T-helper 9 cell (primary cell): ENCODE results near the gene KCNQ4.

Source experiments
- DNase-seq: peaks from one replicate; pipeline ENCODE4 v3.0.0-alpha.2; 2020

The KCNQ4 gene

DNA sequence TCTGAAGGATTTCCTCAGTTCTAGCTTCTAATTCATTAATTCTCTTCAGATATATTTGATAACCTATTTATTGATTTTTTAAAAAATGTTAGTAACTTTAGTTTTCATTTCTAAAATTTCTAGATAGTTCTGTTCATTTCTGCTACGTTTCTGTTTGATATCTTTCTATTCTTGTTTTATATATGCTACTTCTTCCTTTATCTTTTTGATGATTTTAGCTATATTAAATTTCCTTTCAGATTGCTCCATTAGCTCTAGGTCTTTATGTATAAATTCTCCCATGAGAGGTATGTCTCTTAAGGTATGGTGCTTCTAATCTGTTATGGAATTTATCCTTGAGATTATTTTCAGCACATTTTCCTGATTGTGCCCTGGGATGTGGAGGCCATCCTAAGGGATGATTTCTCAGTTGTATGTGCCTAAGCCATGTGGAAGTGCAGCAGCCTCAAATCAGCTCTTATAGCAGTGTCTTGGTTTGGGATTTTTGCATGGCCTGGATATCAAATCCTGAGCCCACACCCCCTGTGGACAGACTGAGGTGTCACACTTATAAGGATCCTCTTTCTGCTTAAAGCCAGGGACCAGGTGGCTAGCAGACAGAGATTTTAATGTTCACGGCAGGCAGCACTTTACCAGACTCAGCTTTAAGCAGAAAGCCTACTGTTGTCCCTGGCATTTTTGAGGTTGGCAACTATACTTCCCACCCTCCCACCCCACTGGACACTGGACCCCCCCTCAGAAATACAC, 6.2 kb upstream of the KCNQ4 start:
- DNase-seq, result no peak

DNA sequence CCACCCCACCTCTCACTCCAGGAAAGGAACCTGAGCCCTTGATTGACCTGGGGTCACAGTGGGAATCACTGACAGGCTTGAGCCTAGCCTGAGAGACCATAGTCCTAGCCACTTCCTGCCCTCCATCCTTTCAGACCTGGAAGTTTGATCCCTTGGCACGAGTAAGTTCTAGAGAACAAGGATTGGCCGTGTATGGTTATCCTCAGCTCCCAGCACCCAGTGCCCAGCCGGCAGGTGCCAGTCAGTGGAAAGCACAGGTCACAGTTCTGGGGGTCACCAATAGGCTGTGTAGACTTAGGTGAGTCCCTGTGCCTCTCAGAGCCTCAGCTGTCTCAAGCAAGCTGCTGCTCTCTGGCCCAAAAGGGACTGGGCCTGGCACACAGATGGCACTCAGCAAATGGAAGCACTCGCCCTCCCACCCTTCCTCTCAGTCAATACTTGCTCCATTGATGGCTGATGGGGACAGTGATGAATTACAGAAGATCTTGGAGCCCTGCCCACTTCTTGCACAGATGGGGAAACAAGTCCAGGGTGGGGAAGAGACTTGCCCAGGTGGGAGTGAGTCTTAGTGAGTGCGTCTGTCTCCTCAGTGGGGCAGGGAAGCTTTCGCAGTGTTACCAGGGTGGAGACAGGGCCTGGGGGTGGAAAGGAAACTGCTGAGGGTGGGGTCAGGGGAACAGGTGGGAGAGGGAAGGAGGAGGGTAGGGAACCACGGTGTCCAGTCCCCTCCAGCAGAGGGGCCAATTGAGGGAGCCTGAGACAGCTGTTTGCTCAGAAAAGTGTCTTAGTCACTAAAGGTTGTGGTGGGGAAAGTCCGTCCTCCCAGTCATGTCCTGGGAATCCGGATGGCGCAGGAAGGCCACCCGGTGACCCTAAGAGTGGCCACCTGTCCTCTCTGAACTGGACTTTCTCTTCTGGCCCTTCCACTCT, 2.6 kb upstream of the KCNQ4 start:
- no peak for DNase-seq

DNA sequence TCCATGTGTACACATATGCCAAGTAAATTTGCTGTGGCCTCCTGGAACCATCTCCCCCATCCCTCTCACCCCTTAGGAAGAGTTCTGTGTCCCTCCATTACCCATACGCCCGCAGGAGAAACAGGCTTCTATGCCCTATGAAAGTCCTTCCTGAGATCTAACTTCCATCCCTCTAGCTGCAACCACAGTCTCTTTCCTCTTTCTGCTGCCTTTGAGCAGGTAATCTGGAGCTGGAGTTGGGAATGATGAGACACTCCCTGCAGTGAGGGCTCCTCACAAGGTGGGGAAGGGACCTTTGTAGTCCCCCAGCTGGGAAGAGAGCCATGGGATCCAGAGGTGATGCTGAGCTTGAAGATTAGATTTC, 2.0 kb upstream of the KCNQ4 start:
- no peak for DNase-seq

DNA sequence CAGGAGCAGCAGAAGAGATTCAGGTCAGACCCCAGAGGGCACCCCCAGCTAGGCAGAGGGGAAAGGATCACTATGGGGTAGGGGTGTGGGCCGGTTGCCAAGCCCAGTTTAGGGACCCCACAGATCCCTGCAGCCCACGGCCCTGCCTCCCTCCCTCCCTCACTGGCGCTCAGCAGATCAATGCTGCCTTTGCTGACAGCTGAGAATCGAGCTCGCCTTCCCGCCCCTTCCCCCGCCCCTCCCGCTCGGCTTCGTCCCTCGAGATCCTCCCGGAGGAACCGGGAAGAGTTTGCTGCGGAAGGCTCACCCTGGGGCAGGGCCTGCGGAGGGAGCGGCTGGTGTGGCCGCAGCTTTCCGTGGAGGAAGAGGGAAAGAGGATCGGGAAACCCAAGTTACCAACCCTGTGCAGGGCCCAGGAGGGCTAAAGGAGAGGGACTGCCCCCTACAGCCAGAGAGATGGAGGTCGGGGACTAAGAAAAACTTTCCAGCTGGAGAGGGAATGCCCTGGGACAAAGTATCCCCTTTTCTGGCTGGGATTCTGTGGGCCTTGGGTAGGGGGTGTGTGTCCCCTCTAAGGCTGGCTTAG, 1.1 kb upstream of the KCNQ4 start:
- DNase-seq, result no peak

GRCh38 chr1:40784141-40784770, 669 bp downstream of the KCNQ4 start:
- DNase-seq, result no peak

DNA sequence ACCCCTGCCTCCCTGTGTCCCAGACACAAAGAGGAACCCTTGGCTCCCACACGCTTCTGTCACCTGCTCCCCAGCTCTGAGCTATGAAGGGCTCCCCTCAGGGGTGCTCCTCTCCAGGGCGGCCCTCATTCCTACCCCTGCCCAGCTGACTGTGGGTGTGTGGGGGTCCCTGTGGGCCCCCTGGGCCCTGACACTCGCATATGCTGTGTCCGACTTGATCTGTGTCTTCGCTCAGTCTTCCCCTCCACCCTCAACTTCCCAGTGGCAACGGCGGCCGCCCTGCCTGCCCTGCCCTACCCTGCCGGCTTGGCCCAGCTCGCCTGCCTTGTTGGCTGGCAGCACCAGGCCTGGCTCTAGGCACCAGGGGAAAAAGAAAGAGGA, 1.2 kb downstream of the KCNQ4 start:
- no peak for DNase-seq

- no peak for DNase-seq
These were observed 1.9 kb downstream of the KCNQ4 start for GRCh38 chr1:40785446-40785845.

DNA sequence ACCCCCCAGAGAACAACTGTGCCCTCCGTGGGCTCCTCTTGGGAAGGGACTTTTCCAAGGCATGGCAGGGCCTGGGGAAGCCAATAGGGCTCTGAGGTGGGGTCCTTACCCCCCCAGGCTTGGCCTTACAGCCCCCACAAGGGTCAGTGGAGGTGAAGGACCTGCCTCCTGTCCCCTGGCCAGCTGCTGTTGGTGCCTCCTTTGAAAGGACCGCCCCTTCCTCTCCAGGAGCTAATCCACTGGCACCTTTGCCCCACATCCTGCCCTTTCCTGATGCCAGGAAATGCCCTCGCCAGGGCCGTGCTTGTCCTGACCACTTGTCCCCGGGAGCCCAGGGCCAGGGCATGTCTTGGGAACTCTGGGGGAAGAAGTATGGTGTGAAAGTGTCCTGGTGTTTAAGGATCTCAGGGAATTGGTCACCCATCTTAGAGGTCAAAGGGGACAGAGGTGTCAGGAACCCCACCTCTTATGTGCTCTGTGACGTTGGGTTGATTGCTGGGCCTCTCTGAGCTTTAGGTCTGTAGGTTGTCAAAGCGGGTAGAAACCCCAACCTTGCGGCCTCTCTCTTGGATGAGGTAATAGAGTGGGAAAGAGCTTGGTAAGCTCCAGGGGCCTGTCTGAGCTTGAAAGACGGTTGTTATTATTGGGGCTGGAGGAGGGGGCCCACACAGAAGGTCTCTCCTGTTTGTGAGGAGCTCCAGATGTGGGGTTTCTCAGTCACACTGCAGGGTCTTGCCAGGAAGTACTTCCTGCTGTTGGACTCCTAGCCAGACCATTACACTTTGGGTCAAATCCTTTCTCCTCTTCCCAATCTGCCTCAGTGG, 2.8 kb downstream of the KCNQ4 start:
- no peak for DNase-seq

- DNase-seq, result no peak
These were observed 3.6 kb downstream of the KCNQ4 start for GRCh38 chr1:40786995-40787705.

- no peak for DNase-seq
These were observed 4.4 kb downstream of the KCNQ4 start for GRCh38 chr1:40787737-40788560.

- DNase-seq, result no peak
These were observed 5.2 kb downstream of the KCNQ4 start for GRCh38 chr1:40788561-40789341.

DNA sequence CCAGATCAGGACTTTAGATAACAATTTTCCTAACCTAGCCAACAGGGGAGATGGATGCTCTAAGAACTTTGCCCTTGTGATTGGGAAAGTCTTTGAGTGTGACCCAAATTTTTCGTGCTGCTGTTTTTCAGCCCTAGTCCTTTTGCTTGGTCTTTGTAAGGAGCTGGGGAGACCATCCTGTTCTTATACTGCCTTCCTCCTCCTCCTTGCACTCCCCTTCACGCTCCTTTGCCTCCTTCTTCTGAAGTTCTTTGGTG, 5.7 kb downstream of the KCNQ4 start:
- DNase-seq, result no peak

DNA sequence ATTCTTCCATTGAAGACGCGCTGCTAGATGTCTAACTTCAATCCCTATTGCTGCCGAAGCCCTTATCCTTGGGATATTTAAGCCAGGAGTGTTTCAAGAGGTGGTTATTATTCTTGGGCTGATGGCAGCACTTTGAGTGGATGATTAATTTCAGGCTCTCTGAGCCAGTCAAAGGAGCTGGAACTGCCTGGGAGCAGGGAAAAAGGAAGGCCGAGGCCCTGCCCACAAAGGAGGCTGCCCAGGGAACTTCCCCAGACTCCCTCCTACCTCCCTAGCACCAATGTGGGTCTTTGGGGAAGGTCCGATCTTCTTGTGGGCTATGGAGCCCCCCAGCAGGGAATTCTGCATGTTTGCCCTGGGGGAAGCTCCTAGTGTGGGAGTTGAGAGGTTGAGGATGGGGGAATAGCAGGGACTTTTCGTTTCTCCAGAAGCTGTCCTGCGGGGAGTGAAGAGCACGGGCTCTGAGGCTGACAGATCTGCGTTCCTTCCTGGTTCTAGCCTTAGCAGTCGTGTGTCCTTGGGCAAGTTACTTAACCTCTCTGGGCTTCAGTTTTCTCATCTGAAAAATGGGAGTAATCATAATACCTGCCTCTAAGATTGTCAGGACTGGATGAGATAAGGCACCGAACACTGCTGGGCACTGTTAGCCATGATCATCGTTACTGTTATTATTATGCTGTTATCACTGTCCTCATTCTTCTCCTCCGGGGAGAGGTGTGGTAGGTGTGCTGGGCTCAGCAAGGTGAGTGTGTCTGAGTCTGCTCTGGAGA, 6.3 kb downstream of the KCNQ4 start:
- no peak for DNase-seq

GRCh38 chr1:40792036-40792435, 8.4 kb downstream of the KCNQ4 start:
- DNase-seq, result no peak

GRCh38 chr1:40793617-40794016, 10.0 kb downstream of the KCNQ4 start:
- no peak for DNase-seq

DNA sequence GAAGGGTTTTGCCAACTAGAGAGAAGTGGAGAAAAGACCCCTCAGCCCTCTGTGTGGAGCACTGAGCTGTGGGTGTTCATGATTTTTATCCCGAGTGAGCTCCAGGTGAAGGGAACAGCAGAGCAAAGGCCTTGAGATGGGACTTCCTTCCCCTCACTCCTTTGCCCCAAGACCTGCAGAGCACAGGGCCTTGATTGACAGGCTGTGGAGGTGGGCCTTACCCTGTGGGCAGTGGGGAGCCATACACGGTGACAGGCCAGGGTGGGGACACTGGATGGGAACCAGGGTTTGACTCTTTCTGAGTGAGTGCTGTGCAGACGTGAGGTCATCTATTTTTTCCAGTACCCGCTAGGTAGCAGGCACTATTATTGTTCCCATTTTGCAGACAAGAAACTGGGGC, 10.5 kb downstream of the KCNQ4 start:
- no peak for DNase-seq

GRCh38 chr1:40794974-40795715, 11.6 kb downstream of the KCNQ4 start:
- no peak for DNase-seq

DNA sequence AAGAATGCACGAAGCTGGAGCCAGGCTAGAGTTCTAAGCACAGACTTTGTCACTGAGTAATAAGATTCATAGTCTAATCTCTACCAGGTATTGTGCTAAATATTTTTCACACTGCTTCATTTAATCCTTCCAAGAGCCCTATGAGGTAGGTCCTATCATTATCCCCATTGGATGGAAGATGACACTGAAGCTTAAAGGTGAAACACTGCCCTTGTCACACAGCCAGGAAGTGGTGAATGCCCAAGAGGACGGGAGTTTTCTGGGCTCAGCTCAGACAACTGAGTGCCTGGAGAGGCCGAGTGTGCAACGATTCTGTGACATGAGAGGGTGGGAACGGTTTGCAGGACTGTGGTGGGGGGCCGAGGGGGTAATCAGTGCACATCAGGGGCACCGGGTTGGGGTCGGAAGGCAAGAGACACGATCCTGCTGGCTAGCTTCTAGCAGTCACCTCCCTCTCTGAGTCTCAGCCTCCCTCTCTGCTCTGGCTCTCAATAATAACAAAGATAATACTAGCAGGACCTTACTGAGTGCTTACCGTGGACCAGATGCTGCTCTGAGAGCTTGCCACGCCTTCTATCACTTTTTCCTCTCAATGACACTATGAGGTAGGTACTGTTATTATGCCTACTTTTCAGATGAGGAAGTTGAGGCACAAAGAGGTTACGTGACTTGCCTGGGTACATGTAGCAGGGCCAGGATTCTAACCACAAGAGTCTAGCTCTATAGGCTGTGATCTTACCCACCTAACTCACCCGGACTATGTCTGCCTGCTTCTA, 12.4 kb downstream of the KCNQ4 start:
- no peak for DNase-seq
